ENCODE data around the gene EFCAB6.

EFCAB6 gene

DNA sequence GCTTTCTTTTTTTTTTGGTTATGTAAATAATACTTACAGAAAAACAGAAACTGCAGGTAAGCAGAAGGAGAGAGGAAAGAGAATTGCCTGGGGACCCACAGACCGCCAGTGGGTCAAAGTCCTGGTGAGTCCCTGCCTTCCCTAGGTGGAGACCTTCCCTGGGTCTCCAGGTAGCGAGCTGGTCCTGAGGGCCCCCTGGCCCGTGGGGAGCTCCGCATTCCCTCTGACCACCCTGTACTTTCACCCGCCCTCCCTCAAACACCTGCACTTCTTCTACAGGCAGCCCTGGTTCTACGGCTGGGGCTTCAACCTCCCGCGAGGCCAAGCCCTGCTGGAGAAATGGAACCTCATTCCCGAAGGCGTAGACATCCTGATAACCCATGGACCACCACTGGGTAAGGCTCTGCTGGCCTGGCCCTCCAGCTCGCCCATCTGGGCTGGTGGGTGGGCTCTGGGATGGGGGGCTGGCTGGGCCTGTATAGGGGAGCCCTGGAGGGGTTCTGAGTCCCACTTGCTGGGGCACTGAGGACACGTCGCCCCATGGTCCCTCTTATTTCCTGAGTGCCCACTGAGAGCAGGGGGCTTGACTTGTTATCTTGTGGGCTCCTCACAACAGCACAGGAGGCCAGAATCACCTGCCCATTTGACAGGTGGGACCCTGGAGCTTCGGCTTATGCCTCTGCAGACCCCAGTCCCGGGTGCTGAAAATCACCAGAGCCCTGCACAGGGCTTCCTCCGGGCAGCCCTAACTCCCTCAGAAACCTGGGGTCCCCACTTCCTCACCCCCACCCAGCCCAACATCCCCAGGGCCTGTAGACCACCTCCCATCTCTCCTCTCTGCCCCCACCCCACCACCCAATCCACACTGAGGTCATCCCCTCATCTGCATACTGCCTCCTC lies 313.9 kb downstream of the EFCAB6 start:
- DNase-seq: no peak

DNA sequence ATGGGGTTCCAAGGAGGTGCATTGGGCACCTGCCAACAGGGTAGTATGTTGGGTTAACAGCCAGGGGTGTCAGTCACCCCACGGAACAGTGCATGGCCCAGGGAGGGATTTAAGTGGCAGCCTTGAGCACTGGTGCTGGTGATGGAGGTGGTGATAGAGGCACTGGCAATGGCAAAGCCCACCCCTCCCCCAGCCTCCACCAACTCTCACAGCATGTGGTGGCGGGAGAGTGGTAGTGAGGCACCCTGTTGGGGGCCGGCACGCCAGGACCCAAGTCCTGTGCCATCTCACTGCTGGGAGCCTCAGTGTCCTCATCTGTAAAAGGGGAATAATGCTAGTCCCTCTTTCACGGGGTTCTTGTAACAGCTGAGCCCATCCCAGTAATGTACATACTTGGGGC lies 318.8 kb downstream of the EFCAB6 start:
- DNase-seq: no peak

DNA sequence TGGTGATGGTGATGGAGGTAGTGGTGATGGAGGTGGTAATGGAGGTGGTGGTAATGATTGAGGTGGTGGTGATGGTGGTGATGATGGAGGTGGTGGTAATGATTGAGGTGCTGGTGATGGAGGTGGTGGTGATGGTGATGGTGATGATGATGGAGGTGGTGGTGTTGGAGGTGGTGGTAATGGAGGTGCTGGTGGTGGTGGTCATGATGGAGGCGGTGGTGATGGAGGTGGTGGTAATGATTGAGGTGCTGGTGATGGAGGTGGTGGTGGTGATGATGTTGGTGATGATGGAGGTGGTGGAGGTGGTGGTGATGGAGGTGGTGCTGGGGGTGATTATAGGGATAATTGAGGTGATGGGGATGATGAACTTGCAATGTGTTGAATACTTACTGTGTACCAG lies 320.4 kb downstream of the EFCAB6 start:
- no peak for DNase-seq

DNA sequence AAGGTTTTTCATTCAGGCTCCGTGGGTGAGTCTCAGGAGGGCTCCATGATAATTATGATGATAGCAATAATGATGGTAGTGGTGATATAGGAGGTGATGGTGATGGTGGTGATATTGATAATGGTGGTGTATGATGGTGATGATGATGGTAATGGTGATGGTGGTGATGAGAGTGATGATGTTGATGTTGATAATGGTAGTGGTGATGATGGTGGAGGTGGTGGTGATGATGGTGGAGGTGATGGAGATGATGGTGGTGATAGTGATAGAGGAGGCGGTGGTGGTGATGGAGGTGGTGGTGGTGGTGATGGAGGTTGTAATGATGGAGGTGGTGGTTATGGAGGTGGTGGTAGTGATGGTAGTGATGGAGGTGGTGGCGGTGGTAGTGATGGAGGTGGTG lies 320.9 kb downstream of the EFCAB6 start:
- no peak for DNase-seq

DNA sequence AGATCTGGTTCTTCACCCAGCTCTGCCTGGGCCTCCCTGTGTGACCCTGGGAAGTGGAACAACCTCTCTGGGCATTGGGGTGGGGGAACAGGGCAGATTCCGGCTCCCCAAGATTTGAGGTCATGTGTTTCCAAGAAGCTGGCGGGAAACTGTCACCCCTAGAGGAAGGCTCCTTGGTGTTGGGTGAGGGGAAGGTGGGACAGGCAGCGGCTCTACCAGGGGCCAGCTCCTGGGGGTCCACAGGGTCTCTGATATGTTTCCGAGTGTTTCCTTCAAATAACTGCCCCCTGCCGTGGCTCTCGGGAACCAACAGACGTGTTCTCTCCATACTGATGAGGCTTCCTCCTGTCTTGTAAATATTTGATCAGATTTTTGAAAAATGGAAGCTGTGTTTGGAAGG lies 321.8 kb downstream of the EFCAB6 start:
- DNase-seq: no peak

DNA sequence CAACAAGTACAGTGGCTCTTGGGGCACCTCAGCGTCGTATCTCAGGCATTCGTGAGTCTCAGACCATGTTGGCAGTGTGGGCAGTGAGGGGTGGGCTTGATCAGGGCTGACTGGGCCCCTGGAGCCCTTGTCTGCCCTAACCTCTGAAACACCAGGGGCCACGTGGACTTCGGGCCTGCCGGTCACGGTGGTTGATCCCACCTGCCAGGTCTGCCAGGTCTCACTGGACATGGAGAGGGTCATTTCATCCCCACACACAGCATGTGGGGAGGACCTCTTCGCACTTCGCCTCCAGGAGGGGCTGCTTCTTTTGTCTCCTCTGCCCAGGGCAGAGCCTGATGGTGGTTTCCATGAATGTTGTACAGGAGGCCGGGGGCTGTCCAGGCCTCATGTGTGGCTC lies 323.2 kb downstream of the EFCAB6 start:
- no peak for DNase-seq

DNA sequence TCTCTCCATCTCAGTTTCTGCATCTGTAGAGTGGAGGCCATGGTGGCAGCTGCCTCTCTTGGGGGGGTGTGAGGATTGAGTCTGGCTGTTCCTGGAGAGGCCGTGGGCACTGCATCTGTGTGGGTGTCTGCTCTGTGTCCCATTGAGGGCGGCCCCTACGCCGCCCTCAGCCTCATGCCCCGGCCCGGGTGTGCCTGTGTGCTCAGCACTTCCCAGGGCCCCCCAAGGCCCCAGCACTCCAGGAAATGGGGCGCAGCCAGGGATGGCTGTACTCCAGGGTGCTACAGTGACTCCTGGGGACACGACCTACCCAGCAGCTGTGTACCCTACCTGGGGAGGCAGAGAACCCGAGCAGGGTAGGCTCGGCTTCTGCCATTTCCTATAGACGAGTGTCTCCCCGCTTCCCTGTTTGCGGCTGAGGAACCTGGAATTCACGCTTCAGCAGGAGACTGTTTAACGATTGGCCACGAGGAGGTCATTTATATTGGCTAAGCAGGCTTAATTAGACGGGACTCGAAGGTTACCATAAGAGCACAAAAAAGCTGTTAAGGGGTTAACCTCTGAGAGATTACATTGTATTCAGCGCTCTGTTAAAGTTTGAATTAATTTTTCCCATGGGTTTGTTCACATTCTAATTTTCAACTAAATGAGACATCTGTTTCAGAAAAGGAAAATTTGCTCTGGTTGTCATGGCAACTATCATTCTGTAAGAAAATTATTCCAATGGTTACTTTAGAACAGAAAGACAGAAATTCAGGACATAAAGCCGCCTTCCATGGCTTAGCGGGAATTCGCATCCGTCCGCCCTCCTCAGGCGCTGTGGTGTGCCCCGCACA lies 323.9 kb downstream of the EFCAB6 start:
- DNase-seq: no peak

DNA sequence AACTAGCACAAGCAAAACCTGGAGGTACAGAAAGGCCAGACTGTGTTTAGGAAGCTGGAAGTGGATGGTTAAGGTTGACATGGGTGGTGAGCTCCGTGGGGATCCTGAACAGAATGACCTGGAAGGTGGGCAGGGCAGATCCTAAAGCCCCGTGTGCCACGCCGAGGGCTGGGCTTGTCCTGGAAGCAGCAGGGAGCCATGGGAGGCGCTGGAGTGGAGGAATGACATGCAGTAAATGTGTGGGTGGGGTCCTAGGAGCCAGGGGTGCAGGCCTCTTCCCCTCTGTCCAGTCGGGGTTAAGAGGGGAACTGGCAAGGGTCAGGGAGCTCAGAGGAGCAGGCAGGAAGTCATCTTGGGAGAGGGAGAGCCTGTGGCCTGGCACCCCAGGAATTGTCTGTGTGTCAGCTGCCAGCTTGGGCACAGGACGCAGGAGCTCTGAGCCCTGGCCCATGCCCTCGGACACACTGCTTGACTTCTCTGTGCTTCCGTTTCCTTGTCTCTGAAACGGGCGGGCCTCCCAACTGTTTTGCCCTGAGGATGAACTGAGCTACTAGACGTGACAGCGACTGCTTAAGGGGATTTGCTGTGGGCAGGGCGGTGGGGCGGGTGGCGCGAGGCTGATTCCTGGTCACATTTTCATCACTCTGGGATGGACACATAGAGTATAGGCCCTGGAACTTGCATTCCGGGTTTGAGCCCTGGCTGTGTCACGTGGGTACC lies 324.6 kb downstream of the EFCAB6 start:
- DNase-seq: no peak

DNA sequence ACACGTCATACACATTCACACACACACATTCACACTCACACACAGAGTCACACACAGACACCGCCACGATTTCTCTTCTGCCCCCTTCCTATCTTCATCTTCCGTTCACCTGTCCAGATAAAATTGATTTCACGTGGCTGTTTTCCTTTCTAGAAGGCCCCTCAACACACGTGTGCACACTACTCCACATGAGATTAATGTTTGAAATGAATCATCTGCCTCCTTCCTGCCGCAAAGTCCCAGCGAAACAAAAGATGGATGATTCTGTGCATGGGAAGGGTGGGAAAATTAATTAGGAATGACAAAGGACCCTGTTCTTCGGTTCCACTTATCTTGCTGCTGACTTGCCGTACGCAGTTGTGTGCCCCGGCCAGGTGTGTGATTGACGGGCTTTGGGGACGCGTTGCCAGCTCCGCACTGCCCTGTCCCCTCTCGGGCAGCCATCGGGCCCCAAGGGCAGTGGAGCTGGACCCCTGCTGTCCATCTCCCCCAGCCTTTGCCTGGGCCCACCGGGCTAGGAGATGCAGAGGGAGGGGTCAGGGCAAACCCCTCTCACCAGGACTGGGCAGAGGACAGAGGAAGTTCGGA lies 326.5 kb downstream of the EFCAB6 start:
- DNase-seq: no peak

DNA sequence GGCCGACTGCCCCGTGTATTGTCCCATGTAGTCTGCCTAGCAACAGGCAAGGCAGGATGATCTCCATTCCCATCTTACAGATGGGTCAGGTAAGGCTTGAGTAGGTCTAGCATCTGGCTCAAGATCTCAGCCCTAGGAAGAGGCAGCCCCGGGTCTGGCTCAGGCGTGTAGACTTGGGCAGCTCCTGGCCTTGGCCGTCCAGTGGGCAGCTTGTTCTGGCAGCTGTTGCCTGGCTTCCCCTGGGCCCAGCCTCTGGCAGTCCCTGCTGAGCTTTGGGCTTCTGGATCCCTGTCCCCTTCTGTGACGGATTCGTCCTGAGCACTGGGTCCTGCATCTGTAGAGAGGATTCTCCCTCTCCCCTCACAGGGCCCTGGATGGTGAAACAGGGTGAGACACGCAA lies 327.9 kb downstream of the EFCAB6 start:
- DNase-seq: no peak

DNA sequence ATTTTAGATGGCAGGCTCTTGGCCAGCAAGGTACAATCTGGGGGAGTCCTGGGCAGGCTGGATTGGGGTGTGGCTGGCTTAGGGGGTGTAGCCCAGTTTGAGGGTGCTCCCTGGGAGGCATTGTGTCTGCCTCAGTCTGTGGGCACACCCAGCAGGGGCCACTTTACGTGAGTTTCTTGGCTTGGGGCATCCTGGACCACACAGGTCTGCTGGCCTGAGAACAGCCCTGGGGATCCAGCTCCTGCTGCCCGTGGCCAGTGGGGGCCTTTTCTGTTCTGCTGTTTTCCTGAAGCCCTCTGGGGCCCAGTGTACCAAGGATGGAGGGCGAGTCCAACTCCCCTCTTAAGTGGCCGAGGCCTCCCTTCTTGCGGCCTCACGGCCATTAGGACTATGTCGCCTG lies 328.4 kb downstream of the EFCAB6 start:
- DNase-seq: no peak

DNA sequence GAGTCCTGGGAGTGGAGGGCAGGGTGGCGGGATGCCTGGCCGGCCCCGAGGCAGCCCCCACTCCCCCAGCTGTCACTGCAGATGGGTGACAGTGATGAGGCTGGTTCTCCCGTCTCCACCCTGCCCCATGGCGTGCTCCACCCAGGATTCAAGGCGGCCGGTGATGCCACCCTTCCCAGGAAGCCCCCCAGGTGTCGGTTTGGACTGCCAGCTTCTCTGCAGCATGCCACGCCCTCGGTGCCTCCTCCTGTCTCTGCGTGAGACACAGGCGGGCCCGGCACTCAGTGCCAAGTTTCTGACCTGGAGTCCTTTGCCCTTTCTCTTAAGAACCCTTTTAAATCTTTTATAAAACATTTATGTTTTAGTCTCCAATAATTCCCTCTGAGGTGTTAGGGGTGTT lies 328.8 kb downstream of the EFCAB6 start:
- no peak for DNase-seq

DNA sequence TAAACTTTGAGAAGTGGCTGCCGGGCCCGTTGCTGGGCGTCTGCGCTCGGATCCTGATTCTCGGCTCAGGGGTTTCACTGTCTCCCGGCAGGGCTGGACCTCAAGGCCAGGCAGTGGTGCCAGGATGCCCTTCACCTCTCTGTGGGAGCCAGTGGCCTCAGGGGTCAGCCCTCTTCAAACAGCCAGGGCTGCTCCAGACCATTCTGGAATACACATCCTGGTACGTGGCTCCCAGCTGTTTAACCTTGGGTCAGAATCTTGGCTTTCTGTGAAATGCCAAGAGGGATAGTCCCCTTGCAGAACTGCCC lies 329.8 kb downstream of the EFCAB6 start:
- DNase-seq: no peak

DNA sequence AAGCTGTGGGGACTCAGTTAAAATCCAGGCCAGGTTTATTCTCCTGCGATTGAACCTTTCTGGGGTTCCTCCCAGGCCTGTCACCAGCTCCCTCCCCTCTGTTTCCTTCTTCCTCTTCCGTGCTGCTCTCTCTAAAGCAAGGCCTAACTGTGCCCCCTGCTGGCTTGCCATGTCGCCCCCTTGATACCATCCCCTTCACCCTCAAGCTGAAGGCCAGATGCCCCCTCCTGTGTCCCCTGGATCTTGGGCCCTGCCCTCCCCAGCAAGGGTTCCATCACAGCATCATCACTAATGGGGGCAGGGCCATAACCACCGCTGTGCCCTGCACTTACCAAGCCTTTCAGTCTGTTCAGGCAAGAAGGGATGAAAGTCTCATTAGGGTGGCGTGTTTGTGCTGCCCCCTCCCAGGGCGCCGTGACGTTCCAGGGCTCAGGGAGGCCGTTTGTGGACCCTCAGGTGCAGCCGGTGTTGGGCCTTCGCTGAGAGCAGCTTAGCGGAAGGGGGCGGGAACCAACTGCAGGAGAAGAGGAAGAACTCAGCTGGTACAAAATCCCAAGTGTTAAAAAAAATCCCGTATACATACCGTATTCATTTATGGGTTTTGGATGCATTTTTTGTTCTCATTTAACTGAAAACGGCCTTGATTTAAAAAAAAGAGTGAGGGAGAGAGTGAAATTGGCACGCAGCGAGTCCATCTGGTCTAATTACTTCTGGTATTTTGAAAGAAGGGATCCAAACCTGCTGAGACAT lies 330.4 kb downstream of the EFCAB6 start:
- DNase-seq: no peak

DNA sequence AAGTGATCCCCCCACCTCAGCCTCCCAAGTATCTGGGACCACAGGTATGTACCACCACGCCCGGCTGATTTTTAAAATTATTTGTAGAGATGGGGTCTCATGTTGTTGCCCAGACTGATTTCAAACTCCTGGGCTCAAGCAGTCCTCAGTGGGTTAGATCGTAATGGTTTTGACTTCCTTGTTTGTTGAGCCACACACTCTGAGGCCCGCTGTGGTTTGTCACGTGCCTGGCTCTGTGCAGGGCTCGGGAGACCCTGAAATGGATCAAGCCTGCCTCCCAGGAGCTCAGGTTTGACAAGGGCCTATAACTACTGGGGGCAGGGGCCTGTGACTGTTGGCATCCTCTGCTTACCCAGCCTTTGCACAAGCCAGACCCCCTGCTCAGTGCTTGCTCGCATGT lies 332.1 kb downstream of the EFCAB6 start:
- DNase-seq: no peak

DNA sequence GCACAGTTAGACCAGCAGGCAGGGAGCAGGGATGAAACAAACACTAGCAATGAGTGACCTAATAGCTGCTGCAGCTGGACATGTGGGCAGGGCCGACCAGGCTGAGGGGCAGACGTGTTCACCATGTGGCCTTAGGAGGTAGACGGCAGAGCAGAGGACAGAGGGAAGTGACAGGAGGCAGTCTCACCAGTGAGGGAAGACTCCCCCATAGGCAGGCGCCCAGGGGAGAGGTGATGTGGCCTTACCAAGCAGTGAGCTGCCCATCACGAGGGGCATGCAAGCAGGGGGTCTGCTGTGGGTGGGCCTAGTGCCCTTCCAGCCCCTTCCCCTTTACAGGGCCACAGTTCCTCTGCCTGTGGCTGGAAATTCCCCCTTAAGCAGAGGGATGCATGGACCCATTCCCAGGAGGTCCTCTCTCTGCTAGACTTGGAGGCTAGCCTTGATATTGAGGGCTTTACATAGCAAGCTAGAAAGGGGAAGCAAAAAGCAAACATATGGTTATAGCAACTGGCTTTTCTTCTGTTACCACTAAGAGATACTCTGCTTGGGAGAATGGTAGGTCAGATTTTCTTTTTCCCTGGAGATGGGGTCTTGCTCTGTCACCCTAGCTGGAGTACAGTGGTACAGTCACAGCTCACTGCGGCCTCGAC lies 332.7 kb downstream of the EFCAB6 start:
- DNase-seq: no peak
